ENCODE measurements around the gene GLTP.

GRCh38 chr12:109878749-109879148, 1.6 kb downstream of the GLTP start:
- TF ChIP-seq CTCF (IDR thresholded peaks at IDR 0.05) = no peak
- no peak for TF ChIP-seq POLR2A (IDR thresholded peaks at IDR 0.05)

All from heart left ventricle (tissue), 13 donors.